Calu3 (cell line): Measurements from ENCODE around the gene RNLS. TPM values are rescaled to one million over a fixed set of nuclear protein-coding genes. Genes with fewer than 3 reads are reported as not detected.

ENCODE experiments used
- BruUV-seq: library from RNA; stranded (reverse); fragments of 400-500 nt; replicated peaks from 2 replicates; lab custom pipeline; 2021; lab: Mats Ljungman, UMichigan
- CTCF ChIA-PET: fragments of 300-600 bp; sonication (Branson Sonifier 250); formaldehyde crosslinking; loops from one replicate; lab custom pipeline; 2022; ENCODE audit warnings: antibody characterized with exemption; lab: Charles Lee
- DNase-seq: peaks from one replicate; pipeline ENCODE4 v3.0.0; 2022
- H3K27ac Mint-ChIP-seq: one replicate; pipeline ENCODE4 v1.8.0; 2022; ENCODE audit warnings: mixed read lengths; ENCODE audit not compliant: unreplicated experiment
- H3K27me3 Mint-ChIP-seq: one replicate; pipeline ENCODE4 v1.8.0; 2022; ENCODE audit warnings: mixed read lengths; ENCODE audit not compliant: unreplicated experiment
- H3K36me3 Mint-ChIP-seq: one replicate; pipeline ENCODE4 v1.8.0; 2022; ENCODE audit warnings: mild to moderate bottlenecking, moderate library complexity, mixed read lengths; ENCODE audit not compliant: insufficient read depth, unreplicated experiment
- H3K4me1 Mint-ChIP-seq: one replicate; pipeline ENCODE4 v1.8.0; 2022; ENCODE audit warnings: mild to moderate bottlenecking, low read depth, mixed read lengths; ENCODE audit not compliant: unreplicated experiment
- H3K4me3 Mint-ChIP-seq: one replicate; pipeline ENCODE4 v1.8.0; 2022; ENCODE audit warnings: mild to moderate bottlenecking, low read depth, moderate library complexity, mixed read lengths; ENCODE audit not compliant: unreplicated experiment
- H3K9me3 Mint-ChIP-seq: one replicate; pipeline ENCODE4 v1.8.0; 2022; ENCODE audit warnings: low read depth, mixed read lengths; ENCODE audit not compliant: unreplicated experiment
- intact Hi-C: fragments of 100-400 bp; cut with micrococcal nuclease; formaldehyde crosslinking; loops from one replicate; pipeline ENCODE4 v1.10.0; 2022; ENCODE audit not compliant: unreplicated experiment
- total RNA-seq: library from RNA; stranded (reverse); gene quantifications from 2 replicates; pipeline ENCODE4 v1.2.3, GENCODE V29; 2022
- TF ChIP-seq, protein P1 (sequence below): fragments of 200-600 bp; IDR thresholded peaks from one replicate; pipeline ENCODE4 v1.8.0; 2022; ENCODE audit warnings: antibody characterized with exemption; ENCODE audit not compliant: unreplicated experiment

RNLS gene
- total RNA-seq, 1 experiment from 2014 or later: 6.3 TPM

DNA sequence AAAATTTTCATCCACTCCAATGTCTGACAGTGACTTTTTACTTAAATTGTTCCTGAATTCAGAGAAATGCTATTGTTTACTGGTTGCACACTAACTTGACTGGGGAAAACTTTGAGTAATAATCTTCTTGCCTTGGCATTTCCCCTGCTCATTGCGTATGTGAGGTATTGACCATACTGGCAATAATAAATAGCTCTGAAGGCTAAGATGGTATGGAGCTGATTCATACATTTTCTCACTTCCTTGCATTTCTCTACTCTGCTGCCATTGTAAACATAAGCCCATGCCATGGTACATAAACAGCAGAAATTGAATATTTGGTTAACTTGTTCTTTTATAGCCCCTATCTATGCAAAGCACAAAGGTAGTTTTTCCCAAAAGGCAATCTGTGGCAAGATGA, 290.0 kb downstream of the RNLS start:
- intact Hi-C loops: no loop called here
- DNase-seq: no peak
- Mint-ChIP-seq H3K27me3 (no peaks in the 10 kb centered on the region), H3K4me3 (no peak overlapping the region), H3K9me3 (no peaks in the 10 kb centered on the region), H3K4me1 (no peaks in the 10 kb centered on the region), H3K27ac (no peak overlapping the region), H3K36me3 (no peaks in the 10 kb centered on the region)
- TF ChIP-seq, protein P1, sequence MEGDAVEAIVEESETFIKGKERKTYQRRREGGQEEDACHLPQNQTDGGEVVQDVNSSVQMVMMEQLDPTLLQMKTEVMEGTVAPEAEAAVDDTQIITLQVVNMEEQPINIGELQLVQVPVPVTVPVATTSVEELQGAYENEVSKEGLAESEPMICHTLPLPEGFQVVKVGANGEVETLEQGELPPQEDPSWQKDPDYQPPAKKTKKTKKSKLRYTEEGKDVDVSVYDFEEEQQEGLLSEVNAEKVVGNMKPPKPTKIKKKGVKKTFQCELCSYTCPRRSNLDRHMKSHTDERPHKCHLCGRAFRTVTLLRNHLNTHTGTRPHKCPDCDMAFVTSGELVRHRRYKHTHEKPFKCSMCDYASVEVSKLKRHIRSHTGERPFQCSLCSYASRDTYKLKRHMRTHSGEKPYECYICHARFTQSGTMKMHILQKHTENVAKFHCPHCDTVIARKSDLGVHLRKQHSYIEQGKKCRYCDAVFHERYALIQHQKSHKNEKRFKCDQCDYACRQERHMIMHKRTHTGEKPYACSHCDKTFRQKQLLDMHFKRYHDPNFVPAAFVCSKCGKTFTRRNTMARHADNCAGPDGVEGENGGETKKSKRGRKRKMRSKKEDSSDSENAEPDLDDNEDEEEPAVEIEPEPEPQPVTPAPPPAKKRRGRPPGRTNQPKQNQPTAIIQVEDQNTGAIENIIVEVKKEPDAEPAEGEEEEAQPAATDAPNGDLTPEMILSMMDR: no peak
- no TSS peak for BruUV-seq
- CTCF ChIA-PET: no interaction called here

DNA sequence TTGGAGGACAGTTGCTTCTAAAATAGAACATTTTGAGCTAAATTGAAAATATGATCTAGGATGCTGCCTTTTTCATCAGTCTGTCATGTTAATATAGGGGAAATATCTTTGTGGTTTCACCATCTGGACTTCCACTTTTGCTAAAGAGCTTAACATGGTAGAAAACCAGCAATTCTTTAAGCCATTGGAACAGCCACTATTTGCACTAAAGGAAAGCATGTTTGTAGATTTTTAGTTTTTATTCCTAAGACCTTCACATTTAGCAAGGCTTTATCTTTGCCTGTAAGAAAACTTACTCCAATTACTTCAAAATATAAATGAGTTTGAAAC, 291.0 kb downstream of the RNLS start:
- no peak overlapping the region for H3K27ac Mint-ChIP-seq
- CTCF ChIA-PET: no interaction called here

DNA sequence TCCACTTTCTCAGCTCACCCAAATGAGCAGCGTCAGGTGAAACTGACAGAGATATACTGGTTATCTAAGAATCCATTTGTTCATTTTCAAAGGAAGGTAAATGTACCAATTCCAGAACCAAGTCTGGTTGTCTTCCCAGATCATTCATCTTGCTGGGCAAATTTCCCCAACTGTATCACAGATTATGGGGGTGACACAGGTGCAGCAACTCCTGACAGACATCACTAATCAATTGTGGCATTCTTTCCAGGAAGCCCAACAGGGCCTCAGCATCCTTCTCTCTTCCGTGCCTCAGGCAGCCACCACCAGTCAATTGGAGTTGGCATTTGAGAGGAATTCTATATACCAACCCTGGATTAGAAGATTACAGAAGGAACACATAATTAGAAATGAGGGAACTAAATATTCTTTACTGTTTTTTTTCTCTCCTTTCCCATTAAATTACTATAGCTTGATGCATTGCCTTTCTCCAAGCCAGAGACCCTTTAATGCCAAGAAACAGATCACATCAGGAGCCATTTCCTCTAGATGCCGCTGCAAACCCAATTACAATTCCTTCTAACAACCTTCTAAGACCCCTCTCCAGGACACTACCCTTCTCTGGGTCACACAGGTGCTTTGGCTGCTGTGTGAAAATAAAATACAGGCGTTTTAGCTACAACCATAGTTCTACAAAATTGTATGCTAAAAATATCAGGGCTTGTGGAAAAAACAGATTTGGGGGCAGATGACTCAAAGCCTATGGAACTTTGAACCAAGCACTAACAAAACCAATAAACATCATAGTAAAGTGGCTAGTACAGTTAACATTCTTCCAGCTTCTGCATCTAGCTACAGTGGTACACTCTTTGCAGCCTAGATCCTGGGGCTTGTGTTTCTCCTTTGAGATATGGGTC, 291.6 kb downstream of the RNLS start:
- TF ChIP-seq, protein P1: no peak
- no TSS peak for BruUV-seq
- H3K9me3 Mint-ChIP-seq: no peaks in the 10 kb centered on the region
- no peak for DNase-seq
- intact Hi-C loops: no loop called here
- H3K4me1 Mint-ChIP-seq: no peaks in the 10 kb centered on the region
- CTCF ChIA-PET: no interaction called here
- H3K4me3 Mint-ChIP-seq: no peak overlapping the region
- H3K27ac Mint-ChIP-seq: no peak overlapping the region
- no peaks in the 10 kb centered on the region for H3K36me3 Mint-ChIP-seq
- no peaks in the 10 kb centered on the region for H3K27me3 Mint-ChIP-seq

More for the DNA sequence above, 291.0 kb downstream of the RNLS start:
- H3K27me3 Mint-ChIP-seq: no peaks in the 10 kb centered on the region
- no peak for DNase-seq
- H3K9me3 Mint-ChIP-seq: no peaks in the 10 kb centered on the region
- BruUV-seq: no TSS peak
- H3K4me1 Mint-ChIP-seq: no peaks in the 10 kb centered on the region
- TF ChIP-seq, protein P1: no peak
- H3K4me3 Mint-ChIP-seq: no peak overlapping the region
- intact Hi-C loops: no loop called here
- no peaks in the 10 kb centered on the region for H3K36me3 Mint-ChIP-seq

DNA sequence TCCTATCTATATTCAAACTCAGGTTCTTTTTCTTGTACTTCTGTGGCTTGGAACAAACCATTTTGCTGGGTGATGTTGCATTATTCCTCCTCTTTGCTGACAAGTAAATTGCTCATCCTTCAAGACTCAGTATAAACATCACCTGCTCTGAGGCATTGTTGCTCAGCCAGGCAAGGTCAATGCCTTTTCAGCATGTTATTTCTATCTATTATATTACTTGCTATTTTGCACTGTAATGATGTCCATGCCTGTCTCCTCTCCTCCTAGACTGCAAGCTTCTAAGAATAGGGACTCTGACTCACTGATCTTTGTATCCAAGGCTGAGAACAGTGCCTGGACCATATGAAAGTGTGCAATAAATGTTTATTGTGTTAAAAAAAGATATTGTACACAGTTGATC, 293.8 kb downstream of the RNLS start:
- CTCF ChIA-PET: no interaction called here
- DNase-seq: no peak
- no TSS peak for BruUV-seq

More for the DNA sequence above, 293.8 kb downstream of the RNLS start:
- H3K4me1 Mint-ChIP-seq: no peaks in the 10 kb centered on the region
- H3K9me3 Mint-ChIP-seq: no peaks in the 10 kb centered on the region
- H3K36me3 Mint-ChIP-seq: no peaks in the 10 kb centered on the region
- H3K27ac Mint-ChIP-seq: no peak overlapping the region
- intact Hi-C loops: no loop called here
- TF ChIP-seq, protein P1: no peak
- no peak overlapping the region for H3K4me3 Mint-ChIP-seq
- H3K27me3 Mint-ChIP-seq: no peaks in the 10 kb centered on the region
